ENCODE measurements around the gene NINJ2.

The NINJ2 gene

GRCh38 chr12:547883-548470 is 115.3 kb downstream of the NINJ2 start:
- DNase-seq, result no peak
- intact Hi-C loops (cut with DNase I), result loop anchor here (2.0 kb wide), 1 partner anchor 95 kb away; no protein-coding TSS in a partner anchor

- peak in 39 of 42 donors; percentile 36 to 88 (median 69) for DNase-seq
- intact Hi-C loops (cut with DNase I), result loop anchor here (2.0 kb wide), 1 partner anchor 94 kb away; no protein-coding TSS in a partner anchor
These were observed 116.1 kb downstream of the NINJ2 start for GRCh38 chr12:546920-547845.

GRCh38 chr12:546265-546919 is 116.9 kb downstream of the NINJ2 start:
- no peak for DNase-seq
- intact Hi-C loops (cut with DNase I), result loop anchor here (2.0 kb wide), 1 partner anchor 94 kb away; no protein-coding TSS in a partner anchor

GRCh38 chr12:545835-546234 is 117.4 kb downstream of the NINJ2 start:
- intact Hi-C loops (cut with DNase I), result loop anchor here (2.0 kb wide), 1 partner anchor 93 kb away; no protein-coding TSS in a partner anchor
- DNase-seq, result no peak

GRCh38 chr12:544941-545635 is 118.2 kb downstream of the NINJ2 start:
- DNase-seq, result no peak

GRCh38 chr12:544142-544541 is 119.1 kb downstream of the NINJ2 start:
- DNase-seq, result no peak
- intact Hi-C loops (cut with DNase I), result no loop called here

More at GRCh38 chr12:544941-545635, 118.2 kb downstream of the NINJ2 start:
- intact Hi-C loops (cut with DNase I), result no loop called here

- intact Hi-C loops (cut with DNase I), result no loop called here
These were observed 120.2 kb downstream of the NINJ2 start for GRCh38 chr12:543114-543451.

GRCh38 chr12:542395-543113 is 120.7 kb downstream of the NINJ2 start:
- DNase-seq, result no peak

More at GRCh38 chr12:543114-543451, 120.2 kb downstream of the NINJ2 start:
- DNase-seq, result no peak

GRCh38 chr12:541676-542324 is 121.4 kb downstream of the NINJ2 start:
- no peak for DNase-seq
- intact Hi-C loops (cut with DNase I), result no loop called here

More at GRCh38 chr12:542395-543113, 120.7 kb downstream of the NINJ2 start:
- intact Hi-C loops (cut with DNase I), result no loop called here

- DNase-seq, result no peak
- intact Hi-C loops (cut with DNase I), result no loop called here
These were observed 123.5 kb downstream of the NINJ2 start for GRCh38 chr12:539540-540310.

- intact Hi-C loops (cut with DNase I), result no loop called here
- peak in 25 of 42 donors; percentile 23 to 71 (median 52) for DNase-seq
These were observed 124.3 kb downstream of the NINJ2 start for GRCh38 chr12:538731-539539.

GRCh38 chr12:537772-538171 is 125.5 kb downstream of the NINJ2 start:
- peak in 1 of 42 donors; percentile 33 for DNase-seq
- intact Hi-C loops (cut with DNase I), result no loop called here

- DNase-seq, result no peak
- intact Hi-C loops (cut with DNase I), result no loop called here
These were observed 126.4 kb downstream of the NINJ2 start for GRCh38 chr12:536751-537245.

- DNase-seq, result no peak
- intact Hi-C loops (cut with DNase I), result no loop called here
These were observed 127.8 kb downstream of the NINJ2 start for GRCh38 chr12:535396-535795.

GRCh38 chr12:534216-534615 is 129.0 kb downstream of the NINJ2 start:
- DNase-seq, result no peak
- intact Hi-C loops (cut with DNase I), result no loop called here

GRCh38 chr12:533718-534117 is 129.5 kb downstream of the NINJ2 start:
- intact Hi-C loops (cut with DNase I), result no loop called here

More at GRCh38 chr12:533718-534117, 129.5 kb downstream of the NINJ2 start:
- DNase-seq, result peak in 15 of 42 donors; percentile 22 to 65 (median 40)

All from head of caudate nucleus (tissue), 42 donors.